SK-N-SH (cell line): ENCODE measurements around the gene LRP1-AS. TPM values are rescaled to one million over a fixed set of nuclear protein-coding genes. Genes with fewer than 3 reads are reported as not detected.

Source experiments
- CTCF ChIA-PET: fragments of 300-600, 350-600 bp; formaldehyde crosslinking; extraction: SDS; loops from one replicate; lab custom pipeline; 2021; lab: Yijun Ruan, JAX
- POLR2A ChIA-PET: fragments of 350-600 bp; sonication (Branson Sonifier 250); formaldehyde crosslinking; extraction: SDS; loops from one replicate; lab custom pipeline; 2020; ENCODE audit warnings: antibody characterized with exemption, inconsistent platforms; lab: Yijun Ruan, JAX
- DNase-seq: peaks from one replicate; pipeline ENCODE4 v3.0.0; 2012
- H2AFZ ChIP-seq: fragments of 200-600 bp; sonication (generic); 2 replicates; pipeline ENCODE4 v1.8.1; 2016; ENCODE audit warnings: antibody characterized with exemption, mild to moderate bottlenecking, low read depth
- H3F3A ChIP-seq: fragments of 200-600 bp; sonication (generic); replicated peaks from 2 replicates; pipeline ENCODE3; 2016; ENCODE audit warnings: antibody characterized with exemption, mild to moderate bottlenecking; ENCODE audit not compliant: insufficient read depth
- H3K27ac ChIP-seq, 2 experiments: fragments of 200-500 bp in 1 of 2; fragments of 200-600 bp in 1 of 2; sonication (Bioruptor generic) in 1 of 2; sonication (generic), shearing (Covaris generic) in 1 of 2; 2 replicates each; pipeline versions ENCODE4 v1.5.1 to v1.6.1; 2014 to 2016; ENCODE audit warnings: low read depth in 2 of 2, inconsistent platforms in 1 of 2, low read length in 1 of 2, mild to moderate bottlenecking in 1 of 2, mixed read lengths in 1 of 2
- H3K27me3 ChIP-seq: fragments of 200-600 bp; sonication (generic), shearing (Covaris generic); 2 replicates; pipeline ENCODE4 v1.6.1; 2016; ENCODE audit warnings: mixed run types; ENCODE audit not compliant: insufficient read depth
- H3K36me3 ChIP-seq, 2 experiments: fragments of 200-500 bp in 1 of 2; fragments of 200-600 bp in 1 of 2; sonication (Bioruptor generic) in 1 of 2; sonication (generic) in 1 of 2; replicated peaks in 1 of 2; 2 replicates each; pipeline versions ENCODE3 to v1.5.1; 2014 to 2016; ENCODE audit warnings: low read length in 1 of 2, mild to moderate bottlenecking in 1 of 2; ENCODE audit not compliant: insufficient read depth in 2 of 2, control insufficient read depth in 1 of 2
- H3K4me1 ChIP-seq, 2 experiments: fragments of 200-500 bp in 1 of 2; fragments of 200-600 bp in 1 of 2; sonication (Bioruptor generic) in 1 of 2; sonication (generic), shearing (Covaris generic) in 1 of 2; 2 replicates each; pipeline versions ENCODE4 v1.5.1 to v1.6.1; 2014 to 2016; ENCODE audit warnings: low read depth in 1 of 2, low read length in 1 of 2, mixed run types in 1 of 2; ENCODE audit not compliant: insufficient read depth in 2 of 2, control insufficient read depth in 1 of 2
- H3K4me2 ChIP-seq: fragments of 200-600 bp; sonication (generic), shearing (Covaris generic); 2 replicates; pipeline ENCODE4 v1.6.1; 2017; ENCODE audit warnings: mixed run types
- H3K4me3 ChIP-seq, 2 experiments: fragments of 200-500 bp in 1 of 2; fragments of 200-600 bp in 1 of 2; sonication (Bioruptor generic) in 1 of 2; sonication (generic), shearing (Covaris generic) in 1 of 2; 2 replicates each; pipeline versions ENCODE4 v1.5.1 to v1.8.1; 2014 to 2016; ENCODE audit warnings: low read depth in 2 of 2, inconsistent platforms in 1 of 2, low read length in 1 of 2, mild to moderate bottlenecking in 1 of 2, mixed read lengths in 1 of 2, moderate library complexity in 1 of 2
- H3K79me2 ChIP-seq: fragments of 200-600 bp; sonication (generic); 2 replicates; pipeline ENCODE4 v1.8.1; 2017; ENCODE audit warnings: mild to moderate bottlenecking; ENCODE audit not compliant: insufficient read depth
- H3K9ac ChIP-seq: fragments of 200-600 bp; sonication (generic); 2 replicates; pipeline ENCODE4 v1.6.1; 2017; ENCODE audit warnings: mixed run types
- H3K9me2 ChIP-seq: fragments of 200-600 bp; sonication (generic); 2 replicates; pipeline ENCODE4 v1.6.1; 2017; ENCODE audit warnings: mixed run types
- H3K9me3 ChIP-seq: fragments of 200-600 bp; sonication (generic); 2 replicates; pipeline ENCODE4 v1.6.1; 2017; ENCODE audit warnings: mixed run types, mild to moderate bottlenecking, moderate library complexity
- H4K20me1 ChIP-seq: fragments of 200-600 bp; sonication (generic); 2 replicates; pipeline ENCODE4 v1.6.1; 2017; ENCODE audit warnings: mild to moderate bottlenecking, mixed run types; ENCODE audit not compliant: insufficient read depth
- ELF1 ChIP-seq: IDR thresholded peaks from 2 replicates; pipeline ENCODE4 v1.4.0; 2012
- FOXJ3 ChIP-seq: sonication (generic); formaldehyde crosslinking; IDR thresholded peaks from 2 replicates; pipeline ENCODE4 v1.5.1; 2020; ENCODE audit warnings: mild to moderate bottlenecking, missing genetic modification reagents
- GABPA ChIP-seq: IDR thresholded peaks from 2 replicates; pipeline ENCODE4 v1.4.0; 2012; ENCODE audit warnings: low read depth, mild to moderate bottlenecking
- IRF3 ChIP-seq: fragments of 150-350 bp; IDR thresholded peaks from 2 replicates; pipeline ENCODE4 v1.6.1; 2016; ENCODE audit warnings: mild to moderate bottlenecking, low read depth, low read length
- JUND ChIP-seq: IDR thresholded peaks from 2 replicates; pipeline ENCODE4 v1.4.0; 2012
- MXI1 ChIP-seq: IDR thresholded peaks from 2 replicates; pipeline ENCODE4 v1.6.1; 2012; ENCODE audit warnings: mild to moderate bottlenecking, low read depth, low read length, improper control_type of control experiment
- NRF1 ChIP-seq: IDR thresholded peaks from 2 replicates; pipeline ENCODE4 v1.6.1; 2012; ENCODE audit warnings: low read depth, mild to moderate bottlenecking, low read length
- REST ChIP-seq: IDR thresholded peaks from 2 replicates; pipeline ENCODE4 v1.6.1; 2012; ENCODE audit warnings: mild to moderate bottlenecking, low read depth, low read length, moderate library complexity
- RFX5 ChIP-seq: IDR thresholded peaks from 2 replicates; pipeline ENCODE4 v1.6.1; 2012; ENCODE audit warnings: mild to moderate bottlenecking, improper control_type of control experiment, low read length
- SIN3A ChIP-seq: IDR thresholded peaks from 2 replicates; pipeline ENCODE4 v1.6.1; 2012; ENCODE audit warnings: low read depth, mild to moderate bottlenecking, low read length, moderate library complexity, borderline replicate concordance
- TCF12 ChIP-seq: IDR thresholded peaks from 2 replicates; pipeline ENCODE4 v1.4.0; 2012
- TEAD4 ChIP-seq: IDR thresholded peaks from 2 replicates; pipeline ENCODE4 v1.4.0; 2012; ENCODE audit warnings: mild to moderate bottlenecking, borderline replicate concordance; ENCODE audit not compliant: insufficient read depth
- ZBTB33 ChIP-seq: IDR thresholded peaks from 2 replicates; pipeline ENCODE4 v1.4.0; 2012; ENCODE audit warnings: low read depth, borderline replicate concordance
- WGBS: methylation state at CpG from one replicate; pipeline ENCODE4 v1.1.6; 2017; ENCODE audit warnings: low lambda C conversion rate; 5-methylcytosine and 5-hydroxymethylcytosine counted together
- polyA plus RNA-seq, 3 experiments: library from polyadenylated mRNA; depleted of rRNA; stranded (reverse); fragments of >200 nt; gene quantifications; 2 replicates each; pipeline ENCODE4 v1.2.3, GENCODE V29; 2012

Gene LRP1-AS
- polyA plus RNA-seq, 1 of the 3 experiments (the other 2 are of a cell fraction): not detected

GRCh38 chr12:57171668-57172067 lies 24.2 kb upstream of the LRP1-AS start:
- Histone ChIP-seq H4K20me1 (0 out of 2 replicates have a peak, but pooled peaks cover 2% of the 10 kb centered on the region), H3F3A (no peaks in the 10 kb centered on the region), H3K27me3 (no peaks in the 10 kb centered on the region), H3K27ac (no peak overlapping the region), H3K9me2 (no peaks in the 10 kb centered on the region), H3K36me3 (peaks cover 20 to 46% of the 10 kb centered on the region in 2 experiments), H3K9me3 (no peaks in the 10 kb centered on the region), H3K79me2 (no peaks in the 10 kb centered on the region), H3K4me2 (no peak overlapping the region), H3K4me3 (no peak overlapping the region), H3K4me1 (peaks cover 0 to 16% of the 10 kb centered on the region in 2 experiments; a peak in 1 of 4 replicates), H2AFZ (no peak overlapping the region), H3K9ac (no peak overlapping the region)
- DNase-seq: no peak
- 67% methylated on average over 4 of the region's 4 CpGs for WGBS
- TF ChIP-seq TCF12 (no peak), GABPA (no peak), MXI1 (no peak), TEAD4 (no peak), FOXJ3 (CRISPR knock-in tag) (no peak), NRF1 (no peak)
- ChIA-PET CTCF (interaction anchor here (1.1 to 33.3 kb wide), 4 partner anchors 9 to 79 kb away, joined by 4 to 643 read pairs (median 616); partner anchors contain the start of genes LRP1 and LRP1-AS), POLR2A (interaction anchor here (1.2 kb wide), 1 partner anchor 93 kb away, joined by 3 read pairs; no protein-coding TSS in a partner anchor)

- Histone ChIP-seq H3K27ac (no peak overlapping the region), H3K4me2 (no peak overlapping the region), H2AFZ (no peak overlapping the region), H3K9ac (no peak overlapping the region), H3K9me2 (no peaks in the 10 kb centered on the region), H3K9me3 (no peaks in the 10 kb centered on the region), H3K27me3 (no peaks in the 10 kb centered on the region), H3K79me2 (no peaks in the 10 kb centered on the region), H3F3A (peaks cover 4% of the 10 kb centered on the region), H3K4me3 (no peak overlapping the region), H3K36me3 (peaks cover 14 to 41% of the 10 kb centered on the region in 2 experiments), H4K20me1 (0 out of 2 replicates have a peak, but pooled peaks cover 2% of the 10 kb centered on the region), H3K4me1 (peaks cover 2 to 12% of the 10 kb centered on the region in 2 experiments; a peak in 1 of 4 replicates)
- CTCF ChIA-PET: interaction anchor here (13.2 to 33.3 kb wide), 3 partner anchors 9 to 45 kb away, joined by 616 to 643 read pairs (median 616); partner anchors contain the start of genes LRP1 and LRP1-AS
- no peak for DNase-seq
- POLR2A ChIA-PET: interaction anchor here (1.2 kb wide), 1 partner anchor 92 kb away, joined by 3 read pairs; no protein-coding TSS in a partner anchor
- 100% methylated on average over 4 of the region's 4 CpGs for WGBS
- TF ChIP-seq TEAD4 (no peak), RFX5 (no peak), REST (no peak), ELF1 (no peak), SIN3A (no peak), JUND (no peak), ZBTB33 (no peak), IRF3 (no peak)
Measured at GRCh38 chr12:57170927-57171326, 23.5 kb upstream of the LRP1-AS start.
